ENCODE measurements around the gene EPN3.

Gene EPN3

DNA sequence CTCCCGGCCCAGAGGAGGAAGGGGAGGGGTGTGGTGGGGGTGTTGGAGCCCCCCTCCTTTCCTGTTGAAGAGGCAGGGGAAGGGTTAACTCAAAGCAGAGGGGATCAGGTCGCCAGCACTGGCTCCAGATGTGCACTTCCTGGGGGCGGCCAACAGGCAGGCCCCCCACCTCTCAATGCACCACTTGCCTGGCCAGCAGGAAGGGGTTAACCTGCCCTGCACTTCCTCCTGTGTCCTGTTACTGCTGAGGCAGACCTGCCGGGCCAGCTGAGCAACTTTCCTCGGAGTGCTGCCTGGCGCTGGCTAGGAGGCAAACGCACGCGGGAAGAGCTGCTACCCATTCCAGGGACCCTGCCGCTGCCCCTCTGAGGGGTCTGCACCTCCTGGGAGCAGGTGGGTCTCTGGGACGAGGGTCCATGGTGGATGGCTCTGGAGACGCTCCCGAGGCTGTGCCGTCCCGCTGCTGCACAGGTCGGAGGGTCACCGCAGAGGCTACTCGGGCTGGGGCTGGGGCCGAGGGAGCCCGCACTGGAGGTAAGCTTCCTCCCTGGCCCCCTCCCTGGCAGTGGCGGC lies at the start of gene EPN3:
TSS of gene EPN3 (plus strand) at position 284 of the 573 bp plus-strand sequence. CDS start 3,822 bp downstream, outside the sequence.
- DNase-seq: no peak

- DNase-seq: no peak
Observed at GRCh38 chr17:50483266-50483665, 49.3 kb upstream of the EPN3 start.

DNA sequence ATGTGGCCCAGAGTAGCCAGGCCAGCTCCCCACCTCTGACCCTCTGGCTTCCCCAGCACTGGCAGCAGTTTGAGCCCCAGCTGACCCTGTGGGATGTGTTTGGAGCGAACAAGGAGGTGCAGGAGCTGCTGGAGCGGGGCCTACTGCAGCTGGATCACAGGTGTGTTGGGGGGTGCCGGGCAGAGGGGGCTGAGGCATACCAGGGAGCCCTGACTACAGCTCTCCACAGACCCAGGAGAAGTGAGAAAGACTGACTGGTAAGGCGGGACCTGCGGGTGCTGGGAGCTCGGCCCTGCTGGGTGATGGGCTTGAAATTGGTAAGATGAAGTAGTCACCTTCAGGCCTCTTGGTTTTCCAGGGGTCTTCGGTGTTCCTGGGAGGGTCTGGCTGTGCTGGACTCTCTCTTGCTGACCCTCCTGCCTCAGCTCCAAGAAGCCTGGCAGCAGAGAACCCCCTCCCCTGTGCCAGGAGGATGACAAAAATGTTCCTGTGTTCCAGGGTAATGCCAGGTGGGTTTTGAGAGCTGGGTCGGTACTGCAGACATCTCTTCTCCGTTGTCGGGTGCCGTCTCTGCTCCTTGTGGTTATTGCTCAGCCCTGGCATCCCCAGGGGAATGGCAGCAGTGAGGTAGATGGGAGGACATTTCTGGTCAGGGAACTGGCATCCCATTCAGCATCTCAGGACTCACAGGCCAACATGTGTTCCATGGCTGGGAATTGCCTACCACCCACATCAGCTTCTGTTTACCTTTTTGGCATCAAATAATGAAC lies 48.0 kb upstream of the EPN3 start:
- no peak for DNase-seq

GRCh38 chr17:50487213-50488096 lies 45.1 kb upstream of the EPN3 start:
- no peak for DNase-seq

- no peak for DNase-seq
Observed at GRCh38 chr17:50488880-50489279, 43.7 kb upstream of the EPN3 start.

DNA sequence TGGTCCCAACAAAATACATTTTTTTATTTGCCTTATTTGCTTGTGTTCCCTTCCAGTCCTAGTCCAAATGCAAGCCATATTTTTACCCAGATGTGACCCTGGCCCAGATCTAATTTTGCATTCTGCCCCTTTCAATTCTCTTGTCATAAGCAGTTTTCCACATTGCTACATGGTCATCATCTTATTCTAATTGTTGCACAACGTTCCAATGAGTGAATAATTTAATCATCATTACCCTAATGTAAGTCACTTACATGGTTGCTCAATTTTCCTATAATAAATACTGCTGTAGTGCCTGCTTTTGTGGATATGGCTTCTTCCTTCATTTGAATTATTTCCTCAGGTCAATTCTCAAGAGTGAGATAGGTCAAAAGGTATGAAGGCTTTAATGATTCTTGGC lies 41.0 kb upstream of the EPN3 start:
- no peak for DNase-seq

- no peak for DNase-seq
Observed at GRCh38 chr17:50492214-50492613, 40.3 kb upstream of the EPN3 start.

DNA sequence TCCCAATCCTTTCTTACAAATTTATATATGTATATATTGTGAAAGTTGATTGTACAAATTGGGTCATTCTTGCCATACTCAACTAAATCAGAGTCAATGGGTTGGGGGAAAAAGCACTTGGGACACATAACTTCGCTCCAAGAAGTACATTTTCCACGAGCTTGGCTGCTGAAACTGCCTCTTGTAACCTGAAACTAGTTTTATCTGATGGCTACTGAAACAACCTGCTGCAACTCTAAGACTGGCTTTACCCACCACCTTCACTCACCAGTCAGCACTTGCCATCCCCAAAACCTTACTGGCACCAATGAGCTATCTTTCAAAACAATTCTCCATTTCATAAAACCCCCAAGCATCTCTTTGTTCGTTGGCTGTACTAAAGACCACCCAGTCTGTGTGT lies 38.8 kb upstream of the EPN3 start:
- DNase-seq: no peak

DNA sequence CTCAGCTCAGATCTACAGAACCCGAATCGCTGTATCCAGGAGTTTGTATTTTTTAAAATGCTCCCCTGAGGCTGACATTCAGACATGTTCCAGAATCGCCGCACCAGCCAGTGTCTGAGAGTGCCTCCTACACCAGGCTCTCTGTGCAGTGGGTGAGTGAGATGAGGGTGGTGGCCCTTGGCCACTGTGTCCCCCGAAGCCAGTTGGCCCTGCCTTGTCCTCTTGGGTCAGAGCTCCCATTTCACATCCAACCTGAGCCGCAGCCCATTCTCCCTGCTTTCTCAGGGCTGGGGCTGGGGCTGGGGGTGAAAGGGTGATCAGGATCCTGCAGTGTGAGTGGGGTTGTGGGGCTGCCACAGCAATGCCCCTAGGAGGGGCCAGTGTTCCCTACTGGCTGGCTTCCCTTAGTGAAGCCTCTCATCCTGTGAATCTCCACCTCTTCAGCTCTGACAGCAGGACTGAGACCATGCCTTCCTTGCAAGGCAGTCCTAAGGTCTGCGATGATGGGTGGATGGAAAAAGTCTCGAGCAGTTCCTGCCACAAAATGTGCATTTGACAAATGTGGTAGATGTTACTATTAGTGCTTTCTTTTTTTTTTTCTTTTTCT lies 37.2 kb upstream of the EPN3 start:
- DNase-seq: no peak

DNA sequence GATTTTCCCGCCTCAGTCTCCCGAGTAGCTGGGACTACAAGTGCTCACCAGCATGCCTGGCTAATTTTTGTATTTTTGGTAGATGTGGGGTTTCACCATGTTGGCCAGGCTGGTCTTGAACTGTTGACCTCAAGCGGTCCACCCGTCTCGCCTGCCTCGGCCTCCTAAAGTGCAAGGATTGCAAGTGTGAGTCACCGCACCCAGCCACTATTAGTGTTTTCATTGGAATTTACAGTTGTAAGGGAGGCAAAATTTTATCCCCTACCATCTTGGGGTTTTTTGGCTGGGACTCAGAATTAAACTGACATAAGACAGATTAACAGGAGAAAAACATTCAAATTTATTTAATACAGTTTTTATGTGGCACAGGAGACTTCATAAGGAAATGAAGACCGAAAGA lies 36.6 kb upstream of the EPN3 start:
- DNase-seq: no peak

DNA sequence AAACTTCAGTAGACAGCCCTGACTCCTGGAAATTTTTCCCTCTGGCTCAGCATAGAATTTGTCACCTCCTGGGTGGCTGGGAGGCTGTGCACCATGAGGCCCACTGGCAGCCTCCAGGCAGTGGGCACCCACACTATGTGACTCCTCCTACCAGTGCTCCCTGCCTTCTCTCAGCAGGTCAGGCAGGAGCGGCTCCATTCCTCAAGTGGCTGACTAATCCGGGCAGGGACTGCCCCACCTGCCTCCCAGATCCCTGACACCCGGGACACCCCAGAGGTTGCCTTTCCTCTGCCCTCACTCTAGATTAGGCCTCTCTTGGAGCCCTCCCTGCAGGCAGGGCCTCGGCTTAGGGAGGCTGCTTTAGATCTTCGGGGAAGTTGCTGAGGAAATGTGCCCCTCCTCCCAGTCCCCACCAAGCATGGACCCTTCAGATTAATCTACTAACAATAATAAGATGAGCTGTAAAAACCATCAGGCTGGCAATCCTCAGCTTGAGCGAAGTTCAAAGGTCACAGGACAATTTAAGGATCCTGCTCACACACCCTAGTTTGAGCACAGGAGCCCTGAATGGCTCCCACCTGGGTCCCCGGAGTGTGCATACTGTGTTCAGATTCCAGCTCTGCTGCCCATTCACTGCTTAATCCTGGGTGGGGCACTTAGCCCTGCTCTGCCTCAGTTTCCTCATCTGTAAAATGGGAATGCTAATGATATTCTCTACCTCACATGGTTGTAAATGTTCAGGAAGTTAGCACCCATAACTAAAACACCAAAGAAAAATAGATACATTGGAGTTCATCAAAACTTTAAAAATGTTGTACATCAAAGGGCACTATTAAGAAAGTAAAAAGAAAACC lies 34.3 kb upstream of the EPN3 start:
- DNase-seq: no peak

- no peak for DNase-seq
Observed at GRCh38 chr17:50499270-50499669, 33.3 kb upstream of the EPN3 start.

GRCh38 chr17:50499721-50500120 lies 32.8 kb upstream of the EPN3 start:
- no peak for DNase-seq

- DNase-seq: peak; percentile 28
Observed at GRCh38 chr17:50501054-50501453, 31.5 kb upstream of the EPN3 start.

- DNase-seq: no peak
Observed at GRCh38 chr17:50502301-50502990, 30.1 kb upstream of the EPN3 start.

GRCh38 chr17:50505591-50506130 lies 26.9 kb upstream of the EPN3 start:
- DNase-seq: no peak

- DNase-seq: no peak
Observed at GRCh38 chr17:50506298-50506697, 26.2 kb upstream of the EPN3 start.

DNA sequence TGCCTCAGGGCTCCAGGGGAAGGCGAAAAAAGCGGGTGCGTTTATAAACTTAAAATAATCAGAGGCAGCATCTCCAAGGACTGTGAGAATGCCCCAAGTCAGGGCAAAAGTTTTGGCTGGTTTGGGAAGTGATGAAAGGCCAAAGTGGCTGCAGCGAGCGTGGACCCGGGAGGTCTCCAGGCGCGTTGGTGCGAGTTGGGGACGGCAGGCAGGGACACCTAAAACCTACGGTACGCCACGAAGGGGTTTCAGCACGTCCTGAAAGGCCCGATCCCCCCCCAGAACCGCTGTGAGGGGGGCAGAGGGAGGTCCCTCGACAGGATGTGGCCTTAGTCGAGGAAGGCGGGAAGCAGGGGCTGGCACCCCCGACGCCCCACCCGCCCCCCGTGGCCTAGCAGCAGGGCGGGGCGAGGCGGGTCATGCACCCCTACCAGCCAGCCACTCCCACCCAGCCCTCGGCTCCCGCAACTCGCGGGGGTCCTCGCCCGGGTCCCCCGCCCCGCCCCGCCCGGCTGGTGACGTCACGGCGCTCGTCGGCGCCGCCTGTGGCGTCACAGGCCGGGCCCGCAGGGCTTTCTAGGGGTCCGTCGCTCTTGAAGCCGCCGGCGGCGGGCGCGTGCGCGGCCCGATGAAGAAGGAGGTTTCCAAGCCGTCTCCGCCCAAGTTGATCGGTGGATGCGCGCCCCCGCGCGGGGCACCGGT lies 24.5 kb upstream of the EPN3 start, which contains the start of gene MYCBPAP:
TSS of gene MYCBPAP (plus strand) at position 569 of the 702 bp plus-strand sequence. CDS start 236 bp downstream, outside the sequence.
- DNase-seq: peak; percentile 80

- DNase-seq: no peak
Observed at GRCh38 chr17:50508573-50509460, 23.7 kb upstream of the EPN3 start.

Measured in activated naive CD4-positive, alpha-beta T cell treated with anti-CD3 and anti-CD28 coated beads, Interleukin-2, amount 50 U/mL, for 16 hours (primary cell).